Smooth muscle cell (in vitro differentiated cells): Measurements from ENCODE around the gene MUC12. TPM values are rescaled to one million over a fixed set of nuclear protein-coding genes. Genes with fewer than 3 reads are reported as not detected.

Source experiments
- DNase-seq: peaks from one replicate; lab custom pipeline; 2025; ENCODE audit not compliant: unreplicated experiment; lab: John Stamatoyannopoulos, UW
- H2AFZ ChIP-seq: fragments of 200-600 bp; sonication (generic); 2 replicates; pipeline ENCODE4 v1.6.0; 2016; ENCODE audit warnings: antibody characterized with exemption, low read depth, mild to moderate bottlenecking
- H3F3A ChIP-seq: fragments of 200-600 bp; sonication (generic); 2 replicates; pipeline ENCODE4 v1.6.0; 2017; ENCODE audit warnings: antibody characterized with exemption, low read depth
- H3K27ac ChIP-seq: fragments of 200-600 bp; sonication (generic); 2 replicates; pipeline ENCODE4 v1.5.1; 2016; ENCODE audit warnings: low read depth, mild to moderate bottlenecking
- H3K27me3 ChIP-seq: fragments of 200-600 bp; sonication (generic); 2 replicates; pipeline ENCODE4 v1.6.1; 2016; ENCODE audit warnings: low read depth, mild to moderate bottlenecking
- H3K36me3 ChIP-seq: fragments of 200-600 bp; sonication (generic); 2 replicates; pipeline ENCODE4 v1.5.1; 2016; ENCODE audit warnings: low read depth
- H3K4me1 ChIP-seq: fragments of 200-600 bp; sonication (generic); 2 replicates; pipeline ENCODE4 v1.5.1; 2016; ENCODE audit warnings: low read depth
- H3K4me2 ChIP-seq: fragments of 200-600 bp; sonication (generic); 2 replicates; pipeline ENCODE4 v1.6.0; 2016; ENCODE audit warnings: mild to moderate bottlenecking
- H3K4me3 ChIP-seq: fragments of 200-600 bp; sonication (generic); 2 replicates; pipeline ENCODE4 v1.5.1; 2016; ENCODE audit warnings: mild to moderate bottlenecking
- H3K79me2 ChIP-seq: fragments of 200-600 bp; sonication (generic); 2 replicates; pipeline ENCODE4 v1.6.0; 2016; ENCODE audit warnings: low read depth, mild to moderate bottlenecking
- H3K9ac ChIP-seq: fragments of 200-600 bp; sonication (generic); 2 replicates; pipeline ENCODE4 v1.6.0; 2016; ENCODE audit warnings: low read depth
- H3K9me3 ChIP-seq: fragments of 200-600 bp; sonication (generic); replicated peaks from 2 replicates; pipeline ENCODE4 v1.5.1; 2016; ENCODE audit warnings: low read depth
- H4K20me1 ChIP-seq: fragments of 200-600 bp; sonication (generic); 2 replicates; pipeline ENCODE4 v1.6.0; 2016; ENCODE audit warnings: low read depth
- WGBS: methylation state at CpG from one replicate; pipeline ENCODE4 v1.1.7; 2016; ENCODE audit warnings: low lambda C conversion rate; 5-methylcytosine and 5-hydroxymethylcytosine counted together
- polyA plus RNA-seq: library from polyadenylated mRNA; unstranded; fragments of >200 nt; fragmentation: Nextera tagmentation; extraction: Ambion mirVana; gene quantifications from 2 replicates; pipeline ENCODE4 v1.2.1, GENCODE V29; 2016
- total RNA-seq: library from RNA; depleted of rRNA; stranded (reverse); fragments of >200 nt; gene quantifications from 2 replicates; pipeline ENCODE4 v1.2.3, GENCODE V29; 2014
- TF ChIP-seq, protein P1 (sequence below): fragments of 200-600 bp; sonication (generic); IDR thresholded peaks from 2 replicates; pipeline ENCODE4 v1.5.1; 2017; ENCODE audit warnings: borderline replicate concordance, mild to moderate bottlenecking, antibody characterized with exemption; ENCODE audit not compliant: insufficient read depth, poor library complexity, severe bottlenecking

The MUC12 gene
- total and polyA plus RNA-seq, 2 experiments from 2014 or later: 13.5 to 18.0 TPM

DNA sequence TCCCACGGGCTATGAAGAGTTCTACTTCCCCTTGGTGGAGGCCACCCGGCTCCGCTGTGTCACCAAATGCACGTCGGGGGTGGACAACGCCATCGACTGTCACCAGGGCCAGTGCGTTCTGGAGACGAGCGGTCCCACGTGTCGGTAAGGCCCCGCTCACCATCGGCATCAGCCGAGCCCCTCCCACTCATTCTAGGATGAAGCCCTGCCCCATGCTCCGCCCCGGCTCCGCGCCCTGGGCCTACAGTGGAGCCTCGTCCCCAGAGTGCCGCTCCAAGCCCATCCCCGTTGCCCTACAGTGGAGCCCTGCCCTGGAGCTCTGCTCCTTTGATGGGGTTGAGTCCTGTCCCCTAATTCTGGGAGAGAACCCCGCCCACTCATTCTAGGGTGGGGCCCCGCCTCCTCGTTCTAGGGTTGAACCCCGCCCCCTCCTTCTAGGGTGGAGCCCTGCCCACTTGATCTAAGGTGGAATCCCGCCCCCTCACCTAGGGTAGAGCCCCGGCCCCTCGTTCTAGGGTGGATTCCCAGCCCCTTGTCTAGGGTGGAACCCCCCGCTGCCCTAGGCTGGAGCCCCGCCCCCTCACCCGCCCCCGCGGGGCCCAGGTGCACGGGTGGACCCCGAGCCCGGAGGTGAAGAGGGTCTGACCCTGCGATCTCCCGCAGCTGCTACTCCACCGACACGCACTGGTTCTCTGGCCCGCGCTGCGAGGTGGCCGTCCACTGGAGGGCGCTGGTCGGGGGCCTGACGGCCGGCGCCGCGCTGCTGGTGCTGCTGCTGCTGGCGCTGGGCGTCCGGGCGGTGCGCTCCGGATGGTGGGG is 3.4 kb upstream of the MUC12 start:
- no peaks in the 10 kb centered on the region for H3F3A ChIP-seq

DNA sequence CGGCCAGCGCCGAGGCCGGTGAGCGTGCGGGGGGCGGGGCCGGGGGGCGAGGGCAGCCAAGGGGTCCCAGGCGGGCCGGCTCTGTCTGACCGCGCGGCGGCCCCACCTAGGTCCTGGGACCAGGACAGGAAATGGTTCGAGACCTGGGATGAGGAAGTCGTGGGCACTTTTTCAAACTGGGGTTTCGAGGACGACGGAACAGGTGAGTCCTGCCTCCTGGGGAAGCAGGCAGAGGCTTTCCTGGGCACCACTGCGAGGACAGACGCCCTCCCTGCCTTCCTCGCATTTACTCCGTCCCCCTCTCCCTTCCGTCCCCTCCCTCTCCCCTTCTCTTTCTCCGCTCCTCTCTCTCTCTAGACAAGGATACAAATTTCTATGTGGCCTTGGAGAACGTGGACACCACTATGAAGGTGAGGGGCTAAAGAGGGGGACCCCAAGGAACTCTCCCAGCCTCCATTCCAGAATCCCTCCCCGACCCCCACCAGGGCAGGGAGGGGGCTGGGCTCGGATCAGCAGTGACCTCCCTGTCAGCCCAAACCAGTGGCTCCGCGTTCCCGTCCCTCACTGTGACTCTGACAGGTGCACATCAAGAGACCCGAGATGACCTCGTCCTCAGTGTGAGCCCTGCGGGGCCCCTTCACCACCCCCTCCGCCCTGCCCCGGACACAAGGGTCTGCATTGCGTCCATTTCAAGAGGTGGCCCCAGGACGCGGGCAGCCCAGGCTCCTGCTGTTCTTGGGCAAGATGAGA is 2.6 kb upstream of the MUC12 start:
- no peaks in the 10 kb centered on the region for H3K36me3 ChIP-seq
- no peak overlapping the region for H2AFZ ChIP-seq
- peak overlapping the region; percentile 44 for H3K4me3 ChIP-seq
- H3K4me2 ChIP-seq: peak overlapping the region; percentile 84
- no peaks in the 10 kb centered on the region for H3K9me3 ChIP-seq
- no peaks in the 10 kb centered on the region for H4K20me1 ChIP-seq
- no peaks in the 10 kb centered on the region for H3F3A ChIP-seq
- no peak overlapping the region for H3K27ac ChIP-seq
- H3K4me1 ChIP-seq: peaks cover 6% of the 10 kb centered on the region
- H3K9ac ChIP-seq: no peak overlapping the region
- no peak for DNase-seq
- 23% methylated on average over 40 of the region's 40 CpGs for WGBS
- H3K27me3 ChIP-seq: peaks cover 67% of the 10 kb centered on the region
- TF ChIP-seq, protein P1, sequence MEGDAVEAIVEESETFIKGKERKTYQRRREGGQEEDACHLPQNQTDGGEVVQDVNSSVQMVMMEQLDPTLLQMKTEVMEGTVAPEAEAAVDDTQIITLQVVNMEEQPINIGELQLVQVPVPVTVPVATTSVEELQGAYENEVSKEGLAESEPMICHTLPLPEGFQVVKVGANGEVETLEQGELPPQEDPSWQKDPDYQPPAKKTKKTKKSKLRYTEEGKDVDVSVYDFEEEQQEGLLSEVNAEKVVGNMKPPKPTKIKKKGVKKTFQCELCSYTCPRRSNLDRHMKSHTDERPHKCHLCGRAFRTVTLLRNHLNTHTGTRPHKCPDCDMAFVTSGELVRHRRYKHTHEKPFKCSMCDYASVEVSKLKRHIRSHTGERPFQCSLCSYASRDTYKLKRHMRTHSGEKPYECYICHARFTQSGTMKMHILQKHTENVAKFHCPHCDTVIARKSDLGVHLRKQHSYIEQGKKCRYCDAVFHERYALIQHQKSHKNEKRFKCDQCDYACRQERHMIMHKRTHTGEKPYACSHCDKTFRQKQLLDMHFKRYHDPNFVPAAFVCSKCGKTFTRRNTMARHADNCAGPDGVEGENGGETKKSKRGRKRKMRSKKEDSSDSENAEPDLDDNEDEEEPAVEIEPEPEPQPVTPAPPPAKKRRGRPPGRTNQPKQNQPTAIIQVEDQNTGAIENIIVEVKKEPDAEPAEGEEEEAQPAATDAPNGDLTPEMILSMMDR: no peak
- H3K79me2 ChIP-seq: no peaks in the 10 kb centered on the region

More for the DNA sequence above, 3.4 kb upstream of the MUC12 start:
- TF ChIP-seq, protein P1: peak; percentile 98
- no peak for DNase-seq
- H3K4me3 ChIP-seq: peak overlapping the region; percentile 44
- under 1% methylated on average over 58 of the region's 58 CpGs for WGBS
- no peak overlapping the region for H3K9ac ChIP-seq
- H3K4me2 ChIP-seq: peak overlapping the region; percentile 84
- H3K79me2 ChIP-seq: no peaks in the 10 kb centered on the region
- no peak overlapping the region for H2AFZ ChIP-seq
- no peaks in the 10 kb centered on the region for H3K9me3 ChIP-seq
- H3K27ac ChIP-seq: no peak overlapping the region
- H3K4me1 ChIP-seq: peaks cover 6% of the 10 kb centered on the region
- H4K20me1 ChIP-seq: no peaks in the 10 kb centered on the region
- no peaks in the 10 kb centered on the region for H3K36me3 ChIP-seq
- H3K27me3 ChIP-seq: peaks cover 73% of the 10 kb centered on the region

DNA sequence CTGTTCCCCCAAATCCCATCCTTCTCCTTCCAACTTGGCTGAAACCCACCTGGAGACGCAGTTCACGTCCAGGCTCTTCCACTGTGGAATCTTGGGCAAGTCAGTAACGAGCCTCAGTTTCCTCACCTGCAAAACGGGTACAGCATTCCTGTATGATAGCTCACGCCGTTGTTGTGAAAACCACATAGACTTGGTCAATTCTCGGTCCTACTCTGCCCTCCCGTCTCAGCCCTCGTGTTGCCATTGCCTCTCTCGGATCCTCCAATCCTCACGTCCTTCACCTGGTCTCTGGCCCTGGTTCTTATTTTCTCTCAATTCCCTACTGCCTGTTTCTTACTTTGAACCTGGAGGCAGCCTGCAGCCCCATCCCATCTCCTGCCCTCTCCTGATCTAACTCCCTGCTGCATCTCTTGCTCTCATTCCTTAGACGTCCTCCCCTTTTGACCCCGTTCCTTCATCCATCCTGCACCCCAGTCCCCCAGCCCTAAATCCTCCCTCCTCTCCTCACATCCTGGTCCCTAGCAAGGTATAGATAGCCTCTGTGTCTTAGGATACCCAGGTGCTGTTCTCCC is 2.0 kb upstream of the MUC12 start:
- H3F3A ChIP-seq: no peaks in the 10 kb centered on the region
- no peak overlapping the region for H3K27ac ChIP-seq
- TF ChIP-seq, protein P1: no peak
- no peak overlapping the region for H3K4me3 ChIP-seq
- H3K9ac ChIP-seq: no peak overlapping the region
- H4K20me1 ChIP-seq: no peaks in the 10 kb centered on the region
- no peaks in the 10 kb centered on the region for H3K9me3 ChIP-seq
- H3K27me3 ChIP-seq: peaks cover 65% of the 10 kb centered on the region
- no peaks in the 10 kb centered on the region for H3K79me2 ChIP-seq
- no peaks in the 10 kb centered on the region for H3K36me3 ChIP-seq
- 80% methylated on average over 13 of the region's 13 CpGs for WGBS
- H2AFZ ChIP-seq: no peak overlapping the region
- peaks cover 6% of the 10 kb centered on the region for H3K4me1 ChIP-seq
- no peak overlapping the region for H3K4me2 ChIP-seq
- no peak for DNase-seq
